ENCODE data around the gene RBBP7. TPM values are rescaled to one million over a fixed set of nuclear protein-coding genes. Genes with fewer than 3 reads are reported as not detected.

The RBBP7 gene
- total and polyA plus RNA-seq, 2 of the 8 experiments (the other 6 are each of a cell fraction or from before 2014, with no cell fraction given): 107 to 138 TPM

DNA sequence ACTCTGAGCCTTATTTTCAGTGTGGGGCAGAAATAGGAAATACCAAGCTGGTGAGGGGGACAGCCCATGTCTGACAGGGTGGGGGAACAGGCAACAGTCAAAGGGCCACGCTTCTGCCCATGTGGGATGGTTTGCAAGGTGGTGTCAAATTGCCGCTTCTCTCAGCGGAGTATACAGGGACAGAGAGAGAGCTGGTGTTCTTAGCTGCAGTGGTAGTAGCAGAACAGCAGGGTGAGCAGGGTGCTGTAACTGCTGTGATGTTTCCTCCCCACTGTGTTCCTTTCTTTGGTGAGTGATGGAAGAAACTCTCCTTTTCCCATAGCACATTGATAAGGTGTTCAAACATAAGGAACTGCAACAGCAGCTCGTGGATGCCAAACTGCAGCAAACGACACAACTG lies 37.9 kb downstream of the RBBP7 start:
- Histone ChIP-seq H4K5ac (ENCODE audit: insufficient read length, low read depth, low read length) (no peak overlapping the region), H3K4me3 (ENCODE audit: extremely low read depth in 1 of 4, insufficient read depth in 2 of 4, low read depth in 3 of 4, low read length in 4 of 4) (no peak overlapping the region), H2BK5ac (ENCODE audit: low read depth, low read length) (no peak overlapping the region), H3K18ac (ENCODE audit: extremely low read depth, low read length) (no peak overlapping the region), H3K23me2 (ENCODE audit: low read depth, low read length) (no peaks in the 10 kb centered on the region; the same call in 1 of the 2 replicates), H3K27me3 (replicated peaks in 1 of 4; ENCODE audit: control insufficient read depth in 3 of 4, extremely low read depth in 1 of 4, insufficient read depth in 3 of 4, low read length in 3 of 4) (no peaks in the 10 kb centered on the region), H2BK12ac (ENCODE audit: low read depth, low read length) (no peak overlapping the region), H3K4ac (replicated peaks; ENCODE audit: insufficient read length, low read depth, low read length) (no peak overlapping the region), H2BK120ac (replicated peaks; ENCODE audit: low read depth, low read length) (no peak overlapping the region), H2BK20ac (ENCODE audit: low read length) (no peak overlapping the region), H2BK15ac (ENCODE audit: low read length) (no peak overlapping the region), H3K56ac (replicated peaks; ENCODE audit: insufficient read length, low read depth, low read length) (no peak overlapping the region), H3K9me3 (ENCODE audit: insufficient read depth in 2 of 2, low read depth in 1 of 2, low read length in 1 of 2) (no peaks in the 10 kb centered on the region), H3K27ac (ENCODE audit: low read depth, low read length) (no peak overlapping the region), H4K91ac (replicated peaks; ENCODE audit: insufficient read length, low read length) (no peak overlapping the region), H4K20me1 (replicated peaks in 1 of 2; ENCODE audit: control insufficient read depth in 1 of 2, insufficient read depth in 2 of 2, low read length in 2 of 2) (no peaks in the 10 kb centered on the region), H3K14ac (ENCODE audit: insufficient read length) (no peak overlapping the region), H3K4me2 (ENCODE audit: insufficient read depth in 1 of 2, low read depth in 2 of 2, low read length in 2 of 2) (no peak overlapping the region), H3K4me1 (replicated peaks in 1 of 4; ENCODE audit: control insufficient read depth in 3 of 4, insufficient read depth in 4 of 4, low read length in 3 of 4) (peaks cover 0 to 2% (median 0%) of the 10 kb centered on the region in 4 experiments; a peak in 2 of 7 replicates), H2AFZ (ENCODE audit: low read length) (no peak overlapping the region), H3K23ac (ENCODE audit: insufficient read length) (no peak overlapping the region), H3K79me2 (ENCODE audit: control insufficient read depth in 1 of 2, insufficient read depth in 2 of 2, low read length in 2 of 2) (no peaks in the 10 kb centered on the region), H3K79me1 (ENCODE audit: low read depth, low read length) (no peaks in the 10 kb centered on the region; the same call in 1 of the 2 replicates), H4K8ac (ENCODE audit: extremely low read depth, insufficient read depth, low read length) (no peak overlapping the region), H3K36me3 (ENCODE audit: control insufficient read depth in 2 of 4, insufficient read depth in 4 of 4, low read length in 3 of 4) (peaks cover 8 to 57% (median 29%) of the 10 kb centered on the region in 4 experiments), H2AK5ac (ENCODE audit: low read depth, low read length) (no peak overlapping the region), H3K9ac (replicated peaks in 1 of 4; ENCODE audit: extremely low read depth in 1 of 4, low read depth in 3 of 4, low read length in 3 of 4) (no peak overlapping the region)
- 96% methylated on average over 3 of the region's 5 CpGs; no CpG with 5 or more reads in 1 of the 2 experiments for WGBS, 2 experiments (ENCODE audit: extremely low coverage in 1 of 2, insufficient coverage in 1 of 2, insufficient read length in 1 of 2, insufficient replicate concordance in 2 of 2, low coverage in 1 of 2, low lambda C conversion rate in 2 of 2, missing lambda C conversion rate in 1 of 2)
- CTCF ChIA-PET (ENCODE audit: partially characterized antibody): interaction anchor here (1.1 kb wide), 1 partner anchor 24 kb away, joined by 3 read pairs; no protein-coding TSS in a partner anchor
- POLR2A ChIA-PET (ENCODE audit: partially characterized antibody): interaction anchor here (1.0 to 1.5 kb wide), 2 partner anchors 14 to 113 kb away, joined by 3 to 5 read pairs; no protein-coding TSS in a partner anchor
- TF ChIP-seq NANOG (IDR thresholded peaks at IDR 0.05; ENCODE audit: insufficient read depth, low read depth, low read length, poor library complexity, severe bottlenecking) (no peak), GABPA (IDR thresholded peaks at IDR 0.05; ENCODE audit: borderline replicate concordance, insufficient read depth, low read length) (no peak), JUND (IDR thresholded peaks at IDR 0.05; ENCODE audit: low read length) (no peak), ATF2 (IDR thresholded peaks at IDR 0.05; ENCODE audit: low read length) (no peak), EP300 (IDR thresholded peaks at IDR 0.05; ENCODE audit: borderline replicate concordance in 1 of 2, low read depth in 2 of 2, low read length in 2 of 2) (no peak), SP1 (IDR thresholded peaks at IDR 0.05; ENCODE audit: low read depth, low read length) (no peak)
- FAIRE-seq: no peak
- no peak for DNase-seq (ENCODE audit: low read depth in 1 of 2, low spot score in 2 of 2)

Data from H1 (cell line).